ENCODE measurements around the gene RASL10B. TPM values are rescaled to one million over a fixed set of nuclear protein-coding genes. Genes with fewer than 3 reads are reported as not detected.

Gene RASL10B
- total RNA-seq, 1 experiment from 2014 or later: 4.3 TPM

GRCh38 chr17:35723735-35724134 lies 7.7 kb upstream of the RASL10B start:
- in situ Hi-C loops (cut with HindIII; ENCODE audit: low pct_unique_long_range_greater_than_20kb, low sequenced_read_pairs): no loop called here
- H3K27me3 ChIP-seq (ENCODE audit: control insufficient read depth, insufficient read depth, low read length): no peaks in the 10 kb centered on the region
- peaks cover 49% of the 10 kb centered on the region for H3K36me3 ChIP-seq (ENCODE audit: control insufficient read depth, insufficient read depth, low read length)
- ATAC-seq: no peak
- ChIA-PET CTCF (interaction anchor here (2.6 kb wide), 1 partner anchor 23 kb away, joined by 6 read pairs; no protein-coding TSS in a partner anchor), POLR2A (no interaction called here)
- TF ChIP-seq POLR2AphosphoS5 (IDR thresholded peaks at IDR 0.05; ENCODE audit: low read depth, low read length): no peak
- TF ChIP-seq, protein P1, sequence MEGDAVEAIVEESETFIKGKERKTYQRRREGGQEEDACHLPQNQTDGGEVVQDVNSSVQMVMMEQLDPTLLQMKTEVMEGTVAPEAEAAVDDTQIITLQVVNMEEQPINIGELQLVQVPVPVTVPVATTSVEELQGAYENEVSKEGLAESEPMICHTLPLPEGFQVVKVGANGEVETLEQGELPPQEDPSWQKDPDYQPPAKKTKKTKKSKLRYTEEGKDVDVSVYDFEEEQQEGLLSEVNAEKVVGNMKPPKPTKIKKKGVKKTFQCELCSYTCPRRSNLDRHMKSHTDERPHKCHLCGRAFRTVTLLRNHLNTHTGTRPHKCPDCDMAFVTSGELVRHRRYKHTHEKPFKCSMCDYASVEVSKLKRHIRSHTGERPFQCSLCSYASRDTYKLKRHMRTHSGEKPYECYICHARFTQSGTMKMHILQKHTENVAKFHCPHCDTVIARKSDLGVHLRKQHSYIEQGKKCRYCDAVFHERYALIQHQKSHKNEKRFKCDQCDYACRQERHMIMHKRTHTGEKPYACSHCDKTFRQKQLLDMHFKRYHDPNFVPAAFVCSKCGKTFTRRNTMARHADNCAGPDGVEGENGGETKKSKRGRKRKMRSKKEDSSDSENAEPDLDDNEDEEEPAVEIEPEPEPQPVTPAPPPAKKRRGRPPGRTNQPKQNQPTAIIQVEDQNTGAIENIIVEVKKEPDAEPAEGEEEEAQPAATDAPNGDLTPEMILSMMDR (IDR thresholded peaks at IDR 0.05): no peak
- no peak for TF ChIP-seq TCF7L2 (IDR thresholded peaks at IDR 0.05; ENCODE audit: low read depth, low read length)
- TF ChIP-seq SIN3A (IDR thresholded peaks at IDR 0.05; ENCODE audit: borderline replicate concordance, insufficient read depth, low read depth, low read length): no peak
- H3K27ac ChIP-seq (ENCODE audit: low read length): no peak overlapping the region
- BruUV-seq (replicated peaks): no TSS peak
- no peaks in the 10 kb centered on the region for H3K9me3 ChIP-seq (ENCODE audit: control insufficient read depth, insufficient read depth, low read depth, low read length)
- H3K4me3 ChIP-seq (ENCODE audit: low read depth in 2 of 2, low read length in 2 of 2): no peak overlapping the region
- peaks cover 4% of the 10 kb centered on the region; the same call in 1 of the 2 replicates for H3K4me1 ChIP-seq (ENCODE audit: control insufficient read depth, insufficient read depth, low read length)
- no peak for DNase-seq (ENCODE audit: low read depth, low spot score)
- intact Hi-C loops (cut with micrococcal nuclease; ENCODE audit: unreplicated experiment): no loop called here

DNA sequence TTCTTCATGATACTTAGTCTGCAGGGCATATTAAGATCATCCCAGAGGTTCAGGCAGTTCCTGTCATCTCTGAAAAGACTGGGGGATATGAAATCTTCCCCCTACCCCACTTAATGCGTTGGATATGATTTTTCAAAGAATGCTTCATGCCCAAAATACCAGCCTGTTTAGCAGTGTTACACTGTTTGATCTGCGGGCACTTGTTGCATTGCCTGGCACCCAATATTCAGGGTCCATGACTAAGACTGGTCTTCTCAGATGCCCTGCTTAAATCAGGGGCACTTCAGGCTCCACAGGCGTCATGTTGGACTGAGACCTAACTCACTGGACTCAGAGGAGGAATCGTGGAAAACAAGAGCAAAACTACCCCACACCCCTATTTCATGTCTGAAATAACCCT lies 6.4 kb upstream of the RASL10B start:
- in situ Hi-C loops (cut with HindIII; ENCODE audit: low pct_unique_long_range_greater_than_20kb, low sequenced_read_pairs) (no loop called here), intact Hi-C loops (cut with micrococcal nuclease; ENCODE audit: unreplicated experiment) (no loop called here)
- ChIA-PET CTCF (no interaction called here), POLR2A (no interaction called here)
- DNase-seq (ENCODE audit: low read depth, low spot score) (no peak), ATAC-seq (no peak)
- TF ChIP-seq, protein P1 (IDR thresholded peaks at IDR 0.05): no peak
- TF ChIP-seq REST (IDR thresholded peaks at IDR 0.05; ENCODE audit: insufficient read depth in 1 of 2, low read depth in 2 of 2, low read length in 1 of 2): no peak
- no peak for TF ChIP-seq POLR2AphosphoS5 (IDR thresholded peaks at IDR 0.05; ENCODE audit: low read depth, low read length)
- no peak for TF ChIP-seq SIN3A (IDR thresholded peaks at IDR 0.05; ENCODE audit: borderline replicate concordance, insufficient read depth, low read depth, low read length)
- no peak for TF ChIP-seq TCF7L2 (IDR thresholded peaks at IDR 0.05; ENCODE audit: low read depth, low read length)
- Histone ChIP-seq H3K27me3 (ENCODE audit: control insufficient read depth, insufficient read depth, low read length) (no peaks in the 10 kb centered on the region), H3K4me3 (ENCODE audit: low read depth in 2 of 2, low read length in 2 of 2) (no peak overlapping the region), H3K36me3 (ENCODE audit: control insufficient read depth, insufficient read depth, low read length) (peaks cover 37% of the 10 kb centered on the region), H3K4me1 (ENCODE audit: control insufficient read depth, insufficient read depth, low read length) (peaks cover 4% of the 10 kb centered on the region; the same call in 1 of the 2 replicates), H3K9me3 (ENCODE audit: control insufficient read depth, insufficient read depth, low read depth, low read length) (no peaks in the 10 kb centered on the region), H3K27ac (ENCODE audit: low read length) (no peak overlapping the region)
- BruUV-seq (replicated peaks): no TSS peak

Data from Panc1 (cell line).